HG03439 (cell line): ENCODE data around the gene ANKRD40.

Experiments used
- ATAC-seq: cut with Tn5 transposase; IDR thresholded peaks from one replicate; pipeline ENCODE4 v1.9.1; 2021; ENCODE audit warnings: mild to moderate bottlenecking, moderate library complexity; ENCODE audit not compliant: unreplicated experiment

The ANKRD40 gene

GRCh38 chr17:50672831-50673551, 34.7 kb downstream of the ANKRD40 start:
- no peak for ATAC-seq

DNA sequence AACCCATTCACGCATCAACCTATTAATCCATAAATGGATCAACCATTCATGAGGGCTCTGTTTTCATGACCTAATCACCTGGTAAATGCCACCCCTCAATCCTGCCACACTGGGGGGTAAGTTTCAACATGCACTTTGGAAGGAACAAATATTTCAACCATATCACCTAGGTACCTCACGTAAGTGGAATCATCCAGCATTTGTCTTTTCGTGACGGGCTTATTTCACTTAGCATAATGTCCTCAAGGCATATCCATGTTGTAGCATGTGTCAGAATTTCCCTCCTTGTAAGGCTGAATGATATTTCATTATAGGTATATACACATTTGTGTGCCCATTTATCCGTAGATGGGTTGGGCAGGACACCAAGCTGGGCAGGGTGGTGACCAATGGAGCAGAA, 35.6 kb downstream of the ANKRD40 start:
- ATAC-seq: no peak

- no peak for ATAC-seq
Observed at GRCh38 chr17:50668838-50669581, 38.7 kb downstream of the ANKRD40 start.

DNA sequence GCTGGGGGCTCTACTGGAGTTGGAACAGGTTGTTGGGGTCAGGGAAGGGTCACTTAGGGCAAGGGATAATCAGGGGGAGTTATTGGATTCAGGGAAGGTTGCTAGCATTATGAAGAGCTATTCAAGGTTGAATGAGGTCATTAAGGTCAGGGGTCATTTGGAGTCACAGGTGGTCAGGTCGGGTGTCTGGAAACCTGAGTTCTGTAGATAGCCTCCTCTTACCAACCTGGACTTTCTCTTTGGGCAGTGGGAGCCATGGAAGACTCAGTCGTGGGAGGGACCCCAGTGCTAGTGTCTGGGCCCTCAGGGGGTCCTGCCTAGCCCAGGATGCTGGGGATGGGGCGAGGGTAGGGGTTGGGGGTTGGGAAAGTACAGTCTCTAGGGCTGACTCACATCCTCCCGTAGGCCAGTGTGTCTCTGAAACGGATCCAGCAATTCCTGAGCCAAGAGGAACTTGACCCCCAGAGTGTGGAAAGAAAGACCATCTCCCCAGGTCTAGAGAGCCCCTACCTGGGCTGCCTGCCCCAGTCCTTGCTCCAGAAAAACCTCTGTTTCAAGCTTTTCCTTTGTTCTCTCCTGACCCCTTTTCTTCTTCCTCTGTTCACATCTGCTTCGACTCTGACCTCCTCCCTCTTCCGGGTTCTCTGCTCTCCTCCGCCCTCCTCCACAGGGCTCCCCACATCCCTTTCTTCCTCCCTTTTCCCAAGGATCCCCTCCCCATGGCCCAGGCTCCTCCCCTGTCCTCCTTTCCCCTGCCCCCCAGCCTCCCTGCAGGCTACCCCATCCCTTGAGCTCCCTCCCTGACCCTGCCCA, 39.5 kb downstream of the ANKRD40 start:
- ATAC-seq: no peak

- no peak for ATAC-seq
Observed at GRCh38 chr17:50667259-50668024, 40.3 kb downstream of the ANKRD40 start.

GRCh38 chr17:50666316-50666715, 41.4 kb downstream of the ANKRD40 start:
- ATAC-seq: no peak

- no peak for ATAC-seq
Observed at GRCh38 chr17:50665838-50666237, 41.9 kb downstream of the ANKRD40 start.

- ATAC-seq: no peak
Observed at GRCh38 chr17:50664788-50665458, 42.8 kb downstream of the ANKRD40 start.

DNA sequence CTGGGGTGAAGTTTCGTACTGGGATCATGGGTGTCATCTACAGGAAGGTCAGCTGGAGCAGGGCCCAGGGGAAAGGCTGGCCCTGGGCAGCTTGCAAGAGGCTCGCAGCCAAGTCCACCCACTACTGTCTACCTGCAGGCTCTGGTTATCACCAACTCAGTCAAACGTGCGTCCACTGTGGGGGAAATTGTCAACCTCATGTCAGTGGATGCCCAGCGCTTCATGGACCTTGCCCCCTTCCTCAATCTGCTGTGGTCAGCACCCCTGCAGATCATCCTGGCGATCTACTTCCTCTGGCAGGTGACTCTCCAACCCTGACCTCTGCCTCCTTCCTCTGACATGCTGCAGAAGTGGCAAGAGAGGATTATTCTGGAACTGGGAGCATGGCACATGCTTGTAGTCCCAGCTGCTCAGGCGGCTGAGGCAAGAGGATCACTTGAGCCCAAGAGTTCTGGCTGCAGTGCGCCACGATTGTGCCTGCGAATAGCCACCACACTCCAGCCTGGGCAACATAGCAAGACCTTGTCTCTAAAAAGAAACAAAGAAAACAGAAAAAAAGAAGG, 43.8 kb downstream of the ANKRD40 start:
- ATAC-seq: no peak

- no peak for ATAC-seq
Observed at GRCh38 chr17:50662632-50663225, 45.0 kb downstream of the ANKRD40 start.

DNA sequence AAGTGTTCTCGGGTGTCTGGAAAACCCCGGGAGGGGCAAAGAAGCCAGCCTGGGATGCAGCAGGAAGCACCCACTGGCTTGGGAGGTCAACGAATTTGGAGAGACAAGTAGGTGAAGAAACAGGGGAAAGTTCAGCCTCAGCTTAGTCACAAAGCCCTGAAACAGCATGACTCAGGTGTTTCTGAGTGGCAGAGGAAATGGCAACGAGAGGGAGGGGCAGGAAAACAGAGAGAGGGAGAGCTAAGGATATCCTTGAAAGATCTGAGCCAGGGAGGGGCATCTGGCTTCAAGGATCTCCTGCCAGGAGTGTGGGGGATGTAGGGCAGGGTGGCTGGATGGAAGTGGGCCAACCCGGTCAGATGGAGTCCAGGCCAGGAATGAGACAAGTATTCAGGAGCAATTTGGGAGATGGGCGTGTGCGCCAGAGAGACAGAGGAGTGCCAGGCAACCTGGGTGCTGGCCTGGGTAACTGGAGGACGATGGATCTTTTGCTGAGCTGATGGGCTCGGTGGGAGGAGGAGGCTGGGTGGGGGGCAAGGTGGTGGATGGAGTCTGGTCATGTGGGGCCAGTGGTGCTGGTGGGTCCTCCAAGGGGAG, 45.8 kb downstream of the ANKRD40 start:
- no peak for ATAC-seq

DNA sequence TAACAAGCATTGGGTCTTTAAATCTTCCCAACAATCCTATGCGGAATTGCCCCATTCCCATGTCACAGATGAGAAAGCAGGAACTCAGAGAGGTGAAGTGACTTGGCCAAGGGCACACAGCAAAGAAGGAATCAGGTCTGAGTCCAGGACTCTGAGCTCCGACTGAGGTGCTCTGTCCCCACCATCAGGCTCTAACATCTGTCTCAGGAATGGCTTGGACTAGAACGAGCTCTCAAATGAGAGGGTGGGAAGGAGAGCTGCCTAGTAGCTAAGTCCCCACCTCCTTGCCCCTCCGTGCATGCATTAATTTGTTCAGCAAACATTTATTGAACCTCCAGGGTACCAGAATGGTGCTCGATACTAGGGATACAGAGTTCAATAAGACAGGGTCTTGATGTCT, 46.4 kb downstream of the ANKRD40 start:
- no peak for ATAC-seq

DNA sequence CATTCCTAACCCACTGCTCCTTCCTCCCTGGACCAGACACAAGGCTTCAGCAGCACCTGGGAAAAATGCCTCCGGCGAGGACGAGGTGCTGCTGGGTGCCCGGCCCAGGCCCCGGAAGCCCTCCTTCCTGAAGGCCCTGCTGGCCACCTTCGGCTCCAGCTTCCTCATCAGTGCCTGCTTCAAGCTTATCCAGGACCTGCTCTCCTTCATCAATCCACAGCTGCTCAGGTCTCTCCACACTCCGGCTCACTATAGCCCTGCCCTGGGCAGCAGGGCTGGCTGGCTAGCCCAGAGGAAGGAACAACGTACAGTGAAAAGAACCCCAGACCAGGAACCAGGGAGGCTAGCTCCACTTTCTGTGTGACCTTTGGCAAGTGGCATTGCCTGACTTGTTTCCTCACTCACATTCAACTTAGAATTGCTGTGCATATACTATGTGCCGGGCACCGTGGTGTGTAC, 46.8 kb downstream of the ANKRD40 start:
- ATAC-seq: no peak

GRCh38 chr17:50660042-50660886, 47.5 kb downstream of the ANKRD40 start:
- ATAC-seq: no peak

DNA sequence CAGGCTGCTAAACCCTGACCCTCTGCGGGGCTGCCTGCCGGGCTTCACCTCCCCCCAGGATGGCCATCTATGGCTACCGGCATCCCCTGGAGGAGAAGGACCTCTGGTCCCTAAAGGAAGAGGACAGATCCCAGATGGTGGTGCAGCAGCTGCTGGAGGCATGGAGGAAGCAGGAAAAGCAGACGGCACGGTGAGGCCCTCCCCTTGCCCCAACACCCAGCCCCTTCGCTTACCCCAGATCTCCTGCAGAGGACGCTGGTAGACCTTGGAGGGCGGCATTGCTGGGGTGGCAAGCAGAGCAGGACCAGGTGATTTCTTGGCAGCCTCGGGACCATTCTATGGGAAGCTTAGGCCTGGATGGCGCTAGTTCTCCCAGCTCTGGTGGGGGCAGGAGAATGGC, 48.5 kb downstream of the ANKRD40 start:
- ATAC-seq: no peak

DNA sequence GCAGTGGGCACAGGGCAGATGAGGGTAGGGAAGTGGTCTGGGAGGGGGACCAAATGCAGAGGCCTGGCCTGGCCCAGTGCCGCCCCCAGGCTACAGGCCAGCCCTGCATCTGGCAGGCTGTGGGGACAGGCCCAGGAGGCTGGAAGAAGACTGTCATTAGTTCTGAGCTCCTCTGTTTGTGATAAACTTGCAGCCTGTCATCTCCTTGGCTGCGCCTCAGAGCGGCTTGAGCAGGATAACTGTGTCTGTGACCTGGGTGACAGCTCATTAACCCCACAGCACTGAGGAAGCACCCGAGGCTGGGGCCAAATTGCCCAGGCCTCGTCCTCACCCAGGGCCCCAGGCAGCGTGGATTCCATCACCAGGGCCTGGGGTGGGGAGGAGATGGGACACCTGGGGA, 49.1 kb downstream of the ANKRD40 start:
- no peak for ATAC-seq

DNA sequence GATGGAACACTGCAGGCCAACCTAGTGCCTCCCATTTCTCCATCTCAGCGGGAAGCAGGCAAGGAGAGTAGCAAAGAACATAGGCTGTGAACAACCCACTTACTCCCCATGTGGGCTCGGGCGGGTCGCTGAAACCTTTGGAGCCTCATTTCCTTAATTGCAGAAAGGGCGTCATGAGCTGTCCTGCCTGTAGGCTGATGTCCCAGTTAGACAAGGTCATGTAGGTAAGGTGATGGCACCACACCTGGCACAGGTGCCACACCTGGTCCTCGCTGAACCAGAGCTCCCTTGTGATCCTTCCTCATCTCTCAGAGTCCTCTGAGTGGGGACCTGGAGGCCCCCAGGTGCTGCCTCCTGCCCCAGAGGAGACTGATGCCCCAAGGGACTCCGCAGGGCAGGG, 50.1 kb downstream of the ANKRD40 start:
- no peak for ATAC-seq

DNA sequence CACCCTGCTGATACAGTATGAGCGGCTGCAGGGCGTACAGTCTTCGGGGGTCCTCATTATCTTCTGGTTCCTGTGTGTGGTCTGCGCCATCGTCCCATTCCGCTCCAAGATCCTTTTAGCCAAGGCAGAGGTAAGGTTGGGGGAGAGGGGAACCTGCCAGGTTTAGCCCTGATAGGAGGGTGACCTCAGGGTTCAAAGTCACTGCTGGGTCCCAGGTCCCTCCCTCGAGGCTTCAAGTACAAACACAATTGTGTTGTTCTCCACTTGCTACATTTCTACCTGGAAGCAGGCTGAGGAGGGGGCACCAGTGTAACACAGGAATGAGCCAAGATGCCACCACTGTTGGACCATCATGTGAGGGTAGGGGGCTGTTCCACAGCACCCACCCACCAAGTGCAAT, 50.7 kb downstream of the ANKRD40 start:
- no peak for ATAC-seq
